ENCODE measurements around the gene DNAH6. TPM values are rescaled to one million over a fixed set of nuclear protein-coding genes. Genes with fewer than 3 reads are reported as not detected.

DNAH6 gene
- total and polyA plus RNA-seq, 2 of the 13 experiments (the other 11 are each of a cell fraction or from before 2014, with no cell fraction given), result 0.01 TPM; not detected in 1

DNA sequence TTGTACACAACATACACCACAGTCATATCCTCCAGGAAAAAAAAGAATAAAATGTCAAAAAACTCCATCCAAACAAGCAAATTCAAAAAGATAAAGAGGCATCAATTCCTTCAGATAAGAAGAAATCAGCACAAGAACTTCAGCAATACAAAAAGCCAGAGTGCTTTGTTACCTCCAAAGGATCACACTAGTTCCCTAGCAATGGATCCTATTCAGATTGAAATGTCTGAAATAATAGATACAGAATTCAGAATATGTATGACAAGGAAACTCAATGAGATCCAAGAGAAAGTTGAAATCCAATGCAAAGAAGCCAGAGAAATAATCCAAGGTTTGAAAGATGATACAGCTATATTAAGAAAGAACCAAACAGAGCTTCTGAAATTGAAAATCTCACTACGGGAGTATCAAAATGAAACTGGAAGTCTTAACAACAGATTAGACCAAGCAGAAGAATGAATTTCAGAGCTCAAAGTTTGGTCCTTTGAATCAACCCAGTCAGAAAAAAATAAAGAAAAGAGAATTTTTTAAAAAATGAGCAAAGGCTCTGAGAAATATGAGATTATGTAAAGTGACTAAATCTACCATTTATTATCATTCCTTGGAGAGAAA lies 284.0 kb downstream of the DNAH6 start:
- no peaks in the 10 kb centered on the region for H4K20me1 ChIP-seq (ENCODE audit: insufficient read depth, low read length)
- ChIA-PET POLR2A (no interaction called here), CTCF (ENCODE audit: low intra/inter-chr PET ratio, low total read pairs) (no interaction called here)
- no peaks in the 10 kb centered on the region for H3K36me3 ChIP-seq (replicated peaks in 1 of 2; ENCODE audit: control insufficient read depth in 1 of 2, insufficient read depth in 2 of 2, low read length in 2 of 2)
- H2AFZ ChIP-seq (ENCODE audit: low read length), result no peak overlapping the region
- in situ Hi-C loops (cut with HindIII; ENCODE audit: extremely low pct_ligation_motif_present, low pct_unique_long_range_greater_than_20kb), result no loop called here
- intact Hi-C loops (cut with micrococcal nuclease; ENCODE audit: unreplicated experiment), result no loop called here
- 25% methylated on average over 1 of the region's 1 CpG for WGBS (ENCODE audit: low lambda C conversion rate)
- H3K4me2 ChIP-seq (ENCODE audit: low read depth, low read length), result no peak overlapping the region
- ATAC-seq (no peak), DNase-seq (ENCODE audit: low spot score) (no peak), FAIRE-seq (no peak)
- H3K4me3 ChIP-seq (replicated peaks in 1 of 3; ENCODE audit: insufficient read depth in 1 of 3, low read depth in 2 of 3, low read length in 3 of 3), result no peak overlapping the region
- H3K9me3 ChIP-seq (ENCODE audit: low read length), result no peaks in the 10 kb centered on the region
- no peak for TF ChIP-seq ZNF841 (CRISPR knock-in tag; IDR thresholded peaks at IDR 0.05; ENCODE audit: borderline replicate concordance)
- no peak for TF ChIP-seq ZKSCAN8 (CRISPR knock-in tag; IDR thresholded peaks at IDR 0.05; ENCODE audit: borderline replicate concordance)
- TF ChIP-seq YEATS4 (CRISPR knock-in tag; IDR thresholded peaks at IDR 0.05; ENCODE audit: borderline replicate concordance), result no peak
- TF ChIP-seq, protein P1, sequence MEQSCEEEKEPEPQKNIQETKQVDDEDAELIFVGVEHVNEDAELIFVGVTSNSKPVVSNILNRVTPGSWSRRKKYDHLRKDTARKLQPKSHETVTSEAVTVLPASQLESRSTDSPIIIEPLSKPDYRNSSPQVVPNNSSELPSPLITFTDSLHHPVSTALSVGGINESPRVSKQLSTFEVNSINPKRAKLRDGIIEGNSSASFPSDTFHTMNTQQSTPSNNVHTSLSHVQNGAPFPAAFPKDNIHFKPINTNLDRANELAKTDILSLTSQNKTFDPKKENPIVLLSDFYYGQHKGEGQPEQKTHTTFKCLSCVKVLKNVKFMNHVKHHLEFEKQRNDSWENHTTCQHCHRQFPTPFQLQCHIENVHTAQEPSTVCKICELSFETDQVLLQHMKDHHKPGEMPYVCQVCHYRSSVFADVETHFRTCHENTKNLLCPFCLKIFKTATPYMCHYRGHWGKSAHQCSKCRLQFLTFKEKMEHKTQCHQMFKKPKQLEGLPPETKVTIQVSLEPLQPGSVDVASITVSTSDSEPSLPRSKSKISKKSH (CRISPR knock-in tag; IDR thresholded peaks at IDR 0.05; ENCODE audit: borderline replicate concordance), result no peak
- TF ChIP-seq THAP8 (CRISPR knock-in tag; IDR thresholded peaks at IDR 0.05; ENCODE audit: borderline replicate concordance), result no peak
- TF ChIP-seq, protein P2, sequence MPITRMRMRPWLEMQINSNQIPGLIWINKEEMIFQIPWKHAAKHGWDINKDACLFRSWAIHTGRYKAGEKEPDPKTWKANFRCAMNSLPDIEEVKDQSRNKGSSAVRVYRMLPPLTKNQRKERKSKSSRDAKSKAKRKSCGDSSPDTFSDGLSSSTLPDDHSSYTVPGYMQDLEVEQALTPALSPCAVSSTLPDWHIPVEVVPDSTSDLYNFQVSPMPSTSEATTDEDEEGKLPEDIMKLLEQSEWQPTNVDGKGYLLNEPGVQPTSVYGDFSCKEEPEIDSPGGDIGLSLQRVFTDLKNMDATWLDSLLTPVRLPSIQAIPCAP (CRISPR knock-in tag; IDR thresholded peaks at IDR 0.05; ENCODE audit: low read depth), result no peak
- TF ChIP-seq POLR2AphosphoS2 (IDR thresholded peaks at IDR 0.05; ENCODE audit: low read depth, low read length), result no peak
- TF ChIP-seq, protein P3, sequence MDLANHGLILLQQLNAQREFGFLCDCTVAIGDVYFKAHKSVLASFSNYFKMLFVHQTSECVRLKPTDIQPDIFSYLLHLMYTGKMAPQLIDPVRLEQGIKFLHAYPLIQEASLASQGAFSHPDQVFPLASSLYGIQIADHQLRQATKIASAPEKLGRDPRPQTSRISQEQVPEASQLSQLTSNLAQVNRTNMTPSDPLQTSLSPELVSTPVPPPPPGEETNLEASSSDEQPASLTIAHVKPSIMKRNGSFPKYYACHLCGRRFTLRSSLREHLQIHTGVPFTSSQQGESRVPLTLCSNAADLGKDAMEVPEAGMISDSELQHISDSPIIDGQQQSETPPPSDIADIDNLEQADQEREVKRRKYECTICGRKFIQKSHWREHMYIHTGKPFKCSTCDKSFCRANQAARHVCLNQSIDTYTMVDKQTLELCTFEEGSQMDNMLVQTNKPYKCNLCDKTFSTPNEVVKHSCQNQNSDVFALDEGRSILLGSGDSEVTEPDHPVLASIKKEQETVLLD (CRISPR knock-in tag; IDR thresholded peaks at IDR 0.05; ENCODE audit: low read depth), result no peak
- no peak for TF ChIP-seq PAXIP1 (CRISPR knock-in tag; conservative IDR thresholded peaks at IDR 0.05)
- no peak for TF ChIP-seq ZNF337 (CRISPR knock-in tag; IDR thresholded peaks at IDR 0.05; ENCODE audit: borderline replicate concordance, low read depth)
- TF ChIP-seq FOXO1 (CRISPR knock-in tag; IDR thresholded peaks at IDR 0.05), result no peak
- TF ChIP-seq ZNF264 (CRISPR knock-in tag; IDR thresholded peaks at IDR 0.05), result no peak
- TF ChIP-seq YY1 (IDR thresholded peaks at IDR 0.05; ENCODE audit: insufficient read depth, insufficient replicate concordance, low read depth, low read length), result no peak
- H3K27me3 ChIP-seq (ENCODE audit: control insufficient read depth in 1 of 2, insufficient read depth in 2 of 2, low read length in 2 of 2), result no peaks in the 10 kb centered on the region
- no peaks in the 10 kb centered on the region for H3K79me2 ChIP-seq (ENCODE audit: insufficient read depth, low read length)
- no peaks in the 10 kb centered on the region for H3K4me1 ChIP-seq (ENCODE audit: insufficient read depth, low read length)
- no peak overlapping the region for H3K27ac ChIP-seq (ENCODE audit: extremely low read length, insufficient read depth, low read length)
- BruUV-seq (replicated peaks), result no TSS peak
- H3K9ac ChIP-seq (ENCODE audit: insufficient read depth, low read depth, low read length), result no peak overlapping the region
